ENCODE results near the gene COL5A2.

- TF ChIP-seq CTCF (IDR thresholded peaks at IDR 0.05) (no peak), EP300 (IDR thresholded peaks at IDR 0.05) (no peak)
These were observed 64.4 kb downstream of the COL5A2 start for GRCh38 chr2:189115126-189115525.

Measured in stomach (tissue), 4 donors.